HEK293 (cell line): ENCODE measurements around the gene PRDM13.
A peak's percentile ranks its signal among the peaks of the same experiment; 100 is the strongest.

ENCODE experiments used
- CTCF ChIA-PET: fragments of 350-600 bp; formaldehyde crosslinking; extraction: SDS; loops from one replicate; lab custom pipeline; 2021; ENCODE audit warnings: antibody characterized with exemption; lab: Yijun Ruan, JAX
- POLR2A ChIA-PET: fragments of 300-600 bp; formaldehyde crosslinking; extraction: SDS; loops from one replicate; lab custom pipeline; 2020; ENCODE audit warnings: antibody characterized with exemption, inconsistent platforms; lab: Yijun Ruan, JAX
- H3K27ac ChIP-seq: fragments of 200-500 bp; sonication (Bioruptor generic); 2 replicates; pipeline ENCODE4 v1.5.1; 2014; ENCODE audit warnings: low read depth, low read length, control low read depth, inconsistent platforms; ENCODE audit errors: extremely low read depth
- H3K36me3 ChIP-seq, 2 experiments: fragments of 200-500 bp in 1 of 2; sonication (Bioruptor generic) in 1 of 2; 1 replicate in 1 of 2; 2 replicates in 1 of 2; pipeline ENCODE4 v1.5.1; 2014 to 2017; ENCODE audit warnings: inconsistent platforms in 2 of 2, low read length in 2 of 2; ENCODE audit not compliant: control insufficient read depth in 2 of 2, insufficient read depth in 1 of 2
- H3K4me1 ChIP-seq: fragments of 200-500 bp; sonication (Bioruptor generic); 2 replicates; pipeline ENCODE4 v1.5.1; 2014; ENCODE audit warnings: mild to moderate bottlenecking, low read length, inconsistent platforms; ENCODE audit not compliant: control insufficient read depth, insufficient read depth
- H3K4me3 ChIP-seq: 2 replicates; pipeline ENCODE4 v1.5.1; 2011; ENCODE audit warnings: low read depth, mild to moderate bottlenecking, control low read depth, low read length, moderate library complexity
- H3K9me3 ChIP-seq: fragments of 200-500 bp; sonication (Bioruptor generic); 2 replicates; pipeline ENCODE4 v1.5.1; 2014; ENCODE audit warnings: low read depth, low read length, inconsistent platforms; ENCODE audit not compliant: control insufficient read depth, insufficient read depth
- BCL11A ChIP-seq: fragments of 450-650 bp; formaldehyde crosslinking; IDR thresholded peaks from 2 replicates; pipeline ENCODE4 v1.5.1; 2016; ENCODE audit warnings: low read depth, missing biosample characterization, missing genetic modification characterization
- BCL11B ChIP-seq: fragments of 450-650 bp; formaldehyde crosslinking; IDR thresholded peaks from 2 replicates; pipeline ENCODE4 v1.5.1; 2016; ENCODE audit warnings: low read depth, missing biosample characterization, missing genetic modification characterization
- EGR2 ChIP-seq: fragments of 450-650 bp; formaldehyde crosslinking; IDR thresholded peaks from 2 replicates; pipeline ENCODE4 v1.5.1; 2016; ENCODE audit warnings: low read depth, missing biosample characterization, missing genetic modification characterization
- GFI1B ChIP-seq: fragments of 450-650 bp; formaldehyde crosslinking; IDR thresholded peaks from 2 replicates; pipeline ENCODE4 v1.5.1; 2016; ENCODE audit warnings: missing biosample characterization, missing genetic modification characterization
- GLI2 ChIP-seq: fragments of 450-650 bp; formaldehyde crosslinking; IDR thresholded peaks from 2 replicates; pipeline ENCODE4; 2017; ENCODE audit warnings: missing biosample characterization, missing genetic modification characterization, low read depth, borderline replicate concordance
- GLIS2 ChIP-seq: fragments of 450-650 bp; formaldehyde crosslinking; IDR thresholded peaks from 2 replicates; pipeline ENCODE4 v1.5.1; 2016; ENCODE audit warnings: missing biosample characterization, missing genetic modification characterization
- REPIN1 ChIP-seq: fragments of 450-650 bp; formaldehyde crosslinking; IDR thresholded peaks from 2 replicates; pipeline ENCODE4 v1.5.1; 2017; ENCODE audit warnings: missing biosample characterization, missing genetic modification characterization, low read depth
- ZBTB26 ChIP-seq: fragments of 450-650 bp; formaldehyde crosslinking; optimal IDR thresholded peaks from 2 replicates; pipeline ENCODE3; 2016; ENCODE audit warnings: missing biosample characterization, mild to moderate bottlenecking, missing genetic modification characterization
- ZNF114 ChIP-seq: fragments of 450-650 bp; formaldehyde crosslinking; IDR thresholded peaks from 2 replicates; pipeline ENCODE4 v1.5.0; 2017; ENCODE audit warnings: missing biosample characterization, missing genetic modification characterization
- ZNF138 ChIP-seq: fragments of 450-650 bp; formaldehyde crosslinking; IDR thresholded peaks from 2 replicates; pipeline ENCODE4 v1.5.1; 2016; ENCODE audit warnings: missing biosample characterization, missing genetic modification characterization, borderline replicate concordance
- ZNF239 ChIP-seq: fragments of 450-650 bp; formaldehyde crosslinking; IDR thresholded peaks from 2 replicates; pipeline ENCODE4 v1.5.1; 2016; ENCODE audit warnings: missing biosample characterization, missing genetic modification characterization
- ZNF274 ChIP-seq, 2 experiments: fragments of 200-500 bp in 1 of 2; fragments of 450-650 bp in 1 of 2; sonication (Bioruptor generic) in 1 of 2; formaldehyde crosslinking in 1 of 2; IDR thresholded peaks; 2 replicates each; pipeline versions ENCODE4 v1.5.1 to v1.6.1; 2014 to 2016; ENCODE audit warnings: borderline replicate concordance in 1 of 2, inconsistent platforms in 1 of 2, low read length in 1 of 2, missing biosample characterization in 1 of 2, missing genetic modification characterization in 1 of 2
- ZNF335 ChIP-seq: fragments of 450-650 bp; formaldehyde crosslinking; conservative IDR thresholded peaks from 2 replicates; pipeline ENCODE4 v1.5.1; 2016; ENCODE audit warnings: missing biosample characterization, missing genetic modification characterization
- ZNF416 ChIP-seq: fragments of 450-650 bp; formaldehyde crosslinking; IDR thresholded peaks from 2 replicates; pipeline ENCODE4 v1.5.1; 2016; ENCODE audit warnings: missing biosample characterization, missing genetic modification characterization
- ZNF513 ChIP-seq: fragments of 450-650 bp; IDR thresholded peaks from 2 replicates; pipeline ENCODE4 v1.5.1; 2018; ENCODE audit warnings: missing biosample characterization, missing genetic modification characterization
- ZNF514 ChIP-seq: fragments of 450-650 bp; formaldehyde crosslinking; IDR thresholded peaks from 2 replicates; pipeline ENCODE4 v1.5.1; 2016; ENCODE audit warnings: missing biosample characterization, missing genetic modification characterization
- ZNF521 ChIP-seq: fragments of 450-650 bp; formaldehyde crosslinking; IDR thresholded peaks from 2 replicates; pipeline ENCODE4 v1.5.1; 2017; ENCODE audit warnings: missing biosample characterization, mild to moderate bottlenecking, missing genetic modification characterization
- ZNF580 ChIP-seq: fragments of 450-650 bp; formaldehyde crosslinking; IDR thresholded peaks from 2 replicates; pipeline ENCODE4 v1.5.1; 2016; ENCODE audit warnings: missing biosample characterization, missing genetic modification characterization
- ZNF629 ChIP-seq: fragments of 450-650 bp; formaldehyde crosslinking; IDR thresholded peaks from 2 replicates; pipeline ENCODE4 v1.5.1; 2017; ENCODE audit warnings: missing biosample characterization, missing genetic modification characterization
- ZNF792 ChIP-seq: fragments of 450-650 bp; formaldehyde crosslinking; IDR thresholded peaks from 2 replicates; pipeline ENCODE4 v1.5.1; 2016; ENCODE audit warnings: missing biosample characterization, missing genetic modification characterization
- TF ChIP-seq, protein P1 (sequence below): fragments of 450-650 bp; formaldehyde crosslinking; IDR thresholded peaks from 2 replicates; pipeline ENCODE4 v1.5.1; 2016; ENCODE audit warnings: missing biosample characterization, missing genetic modification characterization
- TF ChIP-seq, protein P2 (sequence below): sonication (generic); formaldehyde crosslinking; IDR thresholded peaks from 2 replicates; pipeline ENCODE4 v1.8.1; 2022; ENCODE audit warnings: mild to moderate bottlenecking, moderate library complexity, missing genetic modification reagents

PRDM13 gene

GRCh38 chr6:99604166-99605073 lies 2.2 kb upstream of the PRDM13 start:
- H3K4me1 ChIP-seq = no peaks in the 10 kb centered on the region
- no peak overlapping the region for H3K27ac ChIP-seq
- H3K36me3 ChIP-seq = no peaks in the 10 kb centered on the region
- no peak overlapping the region for H3K4me3 ChIP-seq
- no peaks in the 10 kb centered on the region for H3K9me3 ChIP-seq
- TF ChIP-seq GLI2 (no peak), ZNF580 (tag by site-specific recombination) (no peak), ZNF335 (0 out of 2 replicates have a peak, but pooled peaks have one; percentile 14)
- CTCF ChIA-PET = interaction anchor here (0.7 to 1.5 kb wide), 3 partner anchors 16 to 72 kb away, joined by 3 to 4 read pairs (median 4); no protein-coding TSS in a partner anchor
- POLR2A ChIA-PET = interaction anchor here (1.0 to 1.6 kb wide), 5 partner anchors 9 to 90 kb away, joined by 4 to 11 read pairs (median 4); partner anchors contain the start of gene CCNC

DNA sequence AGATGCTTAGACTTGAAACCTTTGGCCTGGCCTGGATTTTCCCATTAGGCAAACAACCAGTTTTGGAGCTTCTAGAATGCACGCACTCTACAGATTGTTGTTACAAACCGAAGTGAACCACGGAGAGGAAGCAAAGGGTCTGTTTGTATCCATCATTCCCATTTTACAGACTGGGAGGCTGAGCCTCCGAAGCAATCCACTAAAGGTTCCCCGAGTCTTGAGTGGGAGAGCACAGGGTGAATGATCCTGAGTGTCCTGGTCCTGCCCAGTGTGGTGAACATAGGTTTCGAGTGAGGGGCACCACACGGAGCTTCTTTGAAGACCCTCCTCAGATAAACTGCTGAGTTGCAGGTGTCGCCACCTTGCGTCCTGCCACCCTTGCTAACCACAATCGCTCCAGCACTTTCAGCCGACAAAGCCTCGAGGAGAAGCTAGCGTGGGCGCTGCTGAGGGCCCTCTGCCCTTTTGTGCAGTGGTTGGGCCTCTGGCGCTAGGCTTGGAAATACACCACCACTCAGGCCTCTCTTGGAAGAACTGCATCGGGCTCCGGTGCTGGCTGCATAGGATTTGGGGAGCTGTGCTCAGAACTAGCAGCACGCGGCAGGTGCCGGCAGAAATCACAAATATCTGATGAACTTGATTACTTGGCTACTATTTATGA lies 1.4 kb upstream of the PRDM13 start:
- no peak for TF ChIP-seq REPIN1 (tag by site-specific recombination)
- TF ChIP-seq ZNF416 (tag by site-specific recombination) = no peak
- TF ChIP-seq BCL11A (tag by site-specific recombination) = no peak
- TF ChIP-seq GFI1B (tag by site-specific recombination) = no peak
- TF ChIP-seq EGR2 (tag by site-specific recombination) = no peak
- TF ChIP-seq, protein P1, sequence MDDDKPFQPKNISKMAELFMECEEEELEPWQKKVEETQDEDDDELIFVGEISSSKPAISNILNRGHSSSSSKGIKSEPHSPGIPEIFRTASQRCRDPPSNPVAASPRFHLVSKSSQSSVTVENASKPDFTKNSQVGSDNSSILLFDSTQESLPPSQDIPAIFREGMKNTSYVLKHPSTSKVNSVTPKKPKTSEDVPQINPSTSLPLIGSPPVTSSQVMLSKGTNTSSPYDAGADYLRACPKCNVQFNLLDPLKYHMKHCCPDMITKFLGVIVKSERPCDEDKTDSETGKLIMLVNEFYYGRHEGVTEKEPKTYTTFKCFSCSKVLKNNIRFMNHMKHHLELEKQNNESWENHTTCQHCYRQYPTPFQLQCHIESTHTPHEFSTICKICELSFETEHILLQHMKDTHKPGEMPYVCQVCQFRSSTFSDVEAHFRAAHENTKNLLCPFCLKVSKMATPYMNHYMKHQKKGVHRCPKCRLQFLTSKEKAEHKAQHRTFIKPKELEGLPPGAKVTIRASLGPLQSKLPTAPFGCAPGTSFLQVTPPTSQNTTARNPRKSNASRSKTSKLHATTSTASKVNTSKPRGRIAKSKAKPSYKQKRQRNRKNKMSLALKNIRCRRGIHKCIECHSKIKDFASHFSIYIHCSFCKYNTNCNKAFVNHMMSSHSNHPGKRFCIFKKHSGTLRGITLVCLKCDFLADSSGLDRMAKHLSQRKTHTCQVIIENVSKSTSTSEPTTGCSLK = no peak
- TF ChIP-seq ZNF629 (tag by site-specific recombination) = no peak
- no peak for TF ChIP-seq BCL11B (tag by site-specific recombination)
- no peak for TF ChIP-seq ZNF114 (tag by site-specific recombination)
- TF ChIP-seq ZNF274 (IDR thresholded peaks at IDR 0.05; ENCODE audit: low read length) = no peak
- TF ChIP-seq ZNF274 (tag by site-specific recombination; IDR thresholded peaks at IDR 0.05; ENCODE audit: borderline replicate concordance) = no peak
- TF ChIP-seq ZNF138 (tag by site-specific recombination) = no peak
- TF ChIP-seq ZNF513 (tag by site-specific recombination) = no peak
- TF ChIP-seq ZNF239 (tag by site-specific recombination) = no peak
- no peak for TF ChIP-seq GLIS2 (tag by site-specific recombination)
- TF ChIP-seq ZNF514 (tag by site-specific recombination) = no peak
- TF ChIP-seq, protein P2, sequence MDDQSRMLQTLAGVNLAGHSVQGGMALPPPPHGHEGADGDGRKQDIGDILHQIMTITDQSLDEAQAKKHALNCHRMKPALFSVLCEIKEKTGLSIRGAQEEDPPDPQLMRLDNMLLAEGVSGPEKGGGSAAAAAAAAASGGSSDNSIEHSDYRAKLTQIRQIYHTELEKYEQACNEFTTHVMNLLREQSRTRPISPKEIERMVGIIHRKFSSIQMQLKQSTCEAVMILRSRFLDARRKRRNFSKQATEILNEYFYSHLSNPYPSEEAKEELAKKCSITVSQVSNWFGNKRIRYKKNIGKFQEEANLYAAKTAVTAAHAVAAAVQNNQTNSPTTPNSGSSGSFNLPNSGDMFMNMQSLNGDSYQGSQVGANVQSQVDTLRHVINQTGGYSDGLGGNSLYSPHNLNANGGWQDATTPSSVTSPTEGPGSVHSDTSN (CRISPR knock-in tag) = no peak
- TF ChIP-seq ZNF792 (tag by site-specific recombination) = no peak
- no peak for TF ChIP-seq ZBTB26 (tag by site-specific recombination)
- TF ChIP-seq ZNF521 (tag by site-specific recombination) = no peak
- TF ChIP-seq, all 188 proteins: peak for 0
- Histone ChIP-seq H3K36me3 (no peaks in the 10 kb centered on the region), H3K27ac (no peak overlapping the region), H3K4me1 (no peaks in the 10 kb centered on the region), H3K4me3 (no peak overlapping the region), H3K9me3 (no peaks in the 10 kb centered on the region)
- CTCF ChIA-PET = interaction anchor here (0.9 to 1.5 kb wide), 2 partner anchors 9 to 17 kb away, joined by 4 to 7 read pairs; no protein-coding TSS in a partner anchor
- POLR2A ChIA-PET = interaction anchor here (1.6 kb wide), 1 partner anchor 37 kb away, joined by 4 read pairs; the partner anchor contains the start of gene CCNC
